SK-N-SH (cell line): ENCODE data around the gene DACH1. TPM values are rescaled to one million over a fixed set of nuclear protein-coding genes. Genes with fewer than 3 reads are reported as not detected.

ENCODE experiments used
- CTCF ChIA-PET: fragments of 300-600, 350-600 bp; formaldehyde crosslinking; extraction: SDS; loops from one replicate; lab custom pipeline; 2021; lab: Yijun Ruan, JAX
- POLR2A ChIA-PET: fragments of 350-600 bp; sonication (Branson Sonifier 250); formaldehyde crosslinking; extraction: SDS; loops from one replicate; lab custom pipeline; 2020; ENCODE audit warnings: antibody characterized with exemption, inconsistent platforms; lab: Yijun Ruan, JAX
- DNase-seq: peaks from one replicate; pipeline ENCODE4 v3.0.0; 2012
- H2AFZ ChIP-seq: fragments of 200-600 bp; sonication (generic); 2 replicates; pipeline ENCODE4 v1.8.1; 2016; ENCODE audit warnings: antibody characterized with exemption, mild to moderate bottlenecking, low read depth
- H3F3A ChIP-seq: fragments of 200-600 bp; sonication (generic); replicated peaks from 2 replicates; pipeline ENCODE3; 2016; ENCODE audit warnings: antibody characterized with exemption, mild to moderate bottlenecking; ENCODE audit not compliant: insufficient read depth
- H3K27ac ChIP-seq, 2 experiments: fragments of 200-500 bp in 1 of 2; fragments of 200-600 bp in 1 of 2; sonication (Bioruptor generic) in 1 of 2; sonication (generic), shearing (Covaris generic) in 1 of 2; 2 replicates each; pipeline versions ENCODE4 v1.5.1 to v1.6.1; 2014 to 2016; ENCODE audit warnings: low read depth in 2 of 2, inconsistent platforms in 1 of 2, low read length in 1 of 2, mild to moderate bottlenecking in 1 of 2, mixed read lengths in 1 of 2
- H3K27me3 ChIP-seq: fragments of 200-600 bp; sonication (generic), shearing (Covaris generic); 2 replicates; pipeline ENCODE4 v1.6.1; 2016; ENCODE audit warnings: mixed run types; ENCODE audit not compliant: insufficient read depth
- H3K36me3 ChIP-seq, 2 experiments: fragments of 200-500 bp in 1 of 2; fragments of 200-600 bp in 1 of 2; sonication (Bioruptor generic) in 1 of 2; sonication (generic) in 1 of 2; replicated peaks in 1 of 2; 2 replicates each; pipeline versions ENCODE3 to v1.5.1; 2014 to 2016; ENCODE audit warnings: low read length in 1 of 2, mild to moderate bottlenecking in 1 of 2; ENCODE audit not compliant: insufficient read depth in 2 of 2, control insufficient read depth in 1 of 2
- H3K4me1 ChIP-seq, 2 experiments: fragments of 200-500 bp in 1 of 2; fragments of 200-600 bp in 1 of 2; sonication (Bioruptor generic) in 1 of 2; sonication (generic), shearing (Covaris generic) in 1 of 2; 2 replicates each; pipeline versions ENCODE4 v1.5.1 to v1.6.1; 2014 to 2016; ENCODE audit warnings: low read depth in 1 of 2, low read length in 1 of 2, mixed run types in 1 of 2; ENCODE audit not compliant: insufficient read depth in 2 of 2, control insufficient read depth in 1 of 2
- H3K4me2 ChIP-seq: fragments of 200-600 bp; sonication (generic), shearing (Covaris generic); 2 replicates; pipeline ENCODE4 v1.6.1; 2017; ENCODE audit warnings: mixed run types
- H3K4me3 ChIP-seq, 2 experiments: fragments of 200-500 bp in 1 of 2; fragments of 200-600 bp in 1 of 2; sonication (Bioruptor generic) in 1 of 2; sonication (generic), shearing (Covaris generic) in 1 of 2; 2 replicates each; pipeline versions ENCODE4 v1.5.1 to v1.8.1; 2014 to 2016; ENCODE audit warnings: low read depth in 2 of 2, inconsistent platforms in 1 of 2, low read length in 1 of 2, mild to moderate bottlenecking in 1 of 2, mixed read lengths in 1 of 2, moderate library complexity in 1 of 2
- H3K79me2 ChIP-seq: fragments of 200-600 bp; sonication (generic); 2 replicates; pipeline ENCODE4 v1.8.1; 2017; ENCODE audit warnings: mild to moderate bottlenecking; ENCODE audit not compliant: insufficient read depth
- H3K9ac ChIP-seq: fragments of 200-600 bp; sonication (generic); 2 replicates; pipeline ENCODE4 v1.6.1; 2017; ENCODE audit warnings: mixed run types
- H3K9me2 ChIP-seq: fragments of 200-600 bp; sonication (generic); 2 replicates; pipeline ENCODE4 v1.6.1; 2017; ENCODE audit warnings: mixed run types
- H3K9me3 ChIP-seq: fragments of 200-600 bp; sonication (generic); 2 replicates; pipeline ENCODE4 v1.6.1; 2017; ENCODE audit warnings: mixed run types, mild to moderate bottlenecking, moderate library complexity
- H4K20me1 ChIP-seq: fragments of 200-600 bp; sonication (generic); 2 replicates; pipeline ENCODE4 v1.6.1; 2017; ENCODE audit warnings: mild to moderate bottlenecking, mixed run types; ENCODE audit not compliant: insufficient read depth
- CHD2 ChIP-seq: fragments of 150-350 bp; IDR thresholded peaks from 2 replicates; pipeline ENCODE4 v1.6.1; 2018; ENCODE audit warnings: low read length; ENCODE audit not compliant: partially characterized antibody
- EZH2phosphoT487 ChIP-seq: fragments of 200-600 bp; sonication (generic); IDR thresholded peaks from 2 replicates; pipeline ENCODE4 v1.6.1; 2017; ENCODE audit warnings: low read depth, mixed run types, mild to moderate bottlenecking, antibody characterized with exemption, moderate library complexity, borderline replicate concordance
- FOSL2 ChIP-seq: IDR thresholded peaks from 2 replicates; pipeline ENCODE4 v1.4.0; 2012; ENCODE audit warnings: low read depth, mild to moderate bottlenecking, moderate library complexity, borderline replicate concordance
- GABPA ChIP-seq: IDR thresholded peaks from 2 replicates; pipeline ENCODE4 v1.4.0; 2012; ENCODE audit warnings: low read depth, mild to moderate bottlenecking
- GATA2 ChIP-seq: sonication (generic); formaldehyde crosslinking; IDR thresholded peaks from 2 replicates; pipeline ENCODE4 v1.5.0; 2020; ENCODE audit warnings: mild to moderate bottlenecking, missing genetic modification reagents
- JUND ChIP-seq: IDR thresholded peaks from 2 replicates; pipeline ENCODE4 v1.4.0; 2012
- MEF2A ChIP-seq: IDR thresholded peaks from 2 replicates; pipeline ENCODE4 v1.4.0; 2012; ENCODE audit warnings: low read depth, borderline replicate concordance
- MXI1 ChIP-seq: IDR thresholded peaks from 2 replicates; pipeline ENCODE4 v1.6.1; 2012; ENCODE audit warnings: mild to moderate bottlenecking, low read depth, low read length, improper control_type of control experiment
- NFIC ChIP-seq: IDR thresholded peaks from 2 replicates; pipeline ENCODE4 v1.4.0; 2012; ENCODE audit warnings: borderline replicate concordance
- POLR2AphosphoS5 ChIP-seq: IDR thresholded peaks from 2 replicates; pipeline ENCODE4 v1.6.1; 2012; ENCODE audit warnings: low read depth, low read length
- RCOR1 ChIP-seq: fragments of 150-350 bp; IDR thresholded peaks from 2 replicates; pipeline ENCODE4 v1.6.1; 2017; ENCODE audit warnings: antibody characterized with exemption, low read length
- RFX5 ChIP-seq: IDR thresholded peaks from 2 replicates; pipeline ENCODE4 v1.6.1; 2012; ENCODE audit warnings: mild to moderate bottlenecking, improper control_type of control experiment, low read length
- SIN3A ChIP-seq: IDR thresholded peaks from 2 replicates; pipeline ENCODE4 v1.6.1; 2012; ENCODE audit warnings: low read depth, mild to moderate bottlenecking, low read length, moderate library complexity, borderline replicate concordance
- SMC3 ChIP-seq: IDR thresholded peaks from 2 replicates; pipeline ENCODE4 v1.6.1; 2012; ENCODE audit warnings: low read depth, low read length, improper control_type of control experiment
- TAF1 ChIP-seq: IDR thresholded peaks from 2 replicates; pipeline ENCODE4 v1.6.1; 2012; ENCODE audit warnings: low read depth, mild to moderate bottlenecking, low read length, moderate library complexity, borderline replicate concordance
- TCF12 ChIP-seq: IDR thresholded peaks from 2 replicates; pipeline ENCODE4 v1.4.0; 2012
- TEAD4 ChIP-seq: IDR thresholded peaks from 2 replicates; pipeline ENCODE4 v1.4.0; 2012; ENCODE audit warnings: mild to moderate bottlenecking, borderline replicate concordance; ENCODE audit not compliant: insufficient read depth
- USF2 ChIP-seq: fragments of 150-350 bp; IDR thresholded peaks from 2 replicates; pipeline ENCODE4 v1.6.1; 2017; ENCODE audit warnings: antibody characterized with exemption, low read length, low read depth, borderline replicate concordance
- YY1 ChIP-seq: IDR thresholded peaks from 2 replicates; pipeline ENCODE4 v1.4.0; 2012; ENCODE audit warnings: low read depth, mild to moderate bottlenecking
- WGBS: methylation state at CpG from one replicate; pipeline ENCODE4 v1.1.6; 2017; ENCODE audit warnings: low lambda C conversion rate; 5-methylcytosine and 5-hydroxymethylcytosine counted together
- polyA plus RNA-seq, 3 experiments: library from polyadenylated mRNA; depleted of rRNA; stranded (reverse); fragments of >200 nt; gene quantifications; 2 replicates each; pipeline ENCODE4 v1.2.3, GENCODE V29; 2012

The DACH1 gene
- polyA plus RNA-seq, 1 of the 3 experiments (the other 2 are of a cell fraction) = 0.21 TPM

GRCh38 chr13:71454509-71454908, 412.5 kb downstream of the DACH1 start:
- Histone ChIP-seq H3K79me2 (no peaks in the 10 kb centered on the region), H4K20me1 (no peaks in the 10 kb centered on the region), H2AFZ (no peak overlapping the region), H3F3A (no peaks in the 10 kb centered on the region), H3K4me1 (peaks cover 0 to 4% of the 10 kb centered on the region in 2 experiments; a peak in 2 of 4 replicates), H3K4me2 (no peak overlapping the region), H3K36me3 (no peaks in the 10 kb centered on the region), H3K9ac (no peak overlapping the region), H3K4me3 (no peak overlapping the region), H3K27ac (no peak overlapping the region)
- WGBS = 71% methylated on average over 1 of the region's 1 CpG
- ChIA-PET POLR2A (no interaction called here), CTCF (no interaction called here)
- DNase-seq = no peak
- TF ChIP-seq SIN3A (no peak), SMC3 (no peak), TEAD4 (no peak), JUND (no peak), RCOR1 (no peak), MEF2A (no peak), POLR2AphosphoS5 (no peak), FOSL2 (no peak)
- TF ChIP-seq, all 33 proteins: peak for 0
- Histone ChIP-seq H3K27me3 (no peaks in the 10 kb centered on the region), H3K9me2 (no peaks in the 10 kb centered on the region), H3K9me3 (no peaks in the 10 kb centered on the region)

- H3K9ac ChIP-seq = no peak overlapping the region
- H3K36me3 ChIP-seq = no peaks in the 10 kb centered on the region
- no peak overlapping the region for H3K4me2 ChIP-seq
- no peaks in the 10 kb centered on the region; a peak in 1 of 4 replicates for H3K4me1 ChIP-seq
- no peak for DNase-seq
- CTCF ChIA-PET = no interaction called here
- no peaks in the 10 kb centered on the region for H3K9me3 ChIP-seq
- no peak overlapping the region for H2AFZ ChIP-seq
- POLR2A ChIA-PET = no interaction called here
- no peak overlapping the region for H3K4me3 ChIP-seq
- no peaks in the 10 kb centered on the region for H3F3A ChIP-seq
- H4K20me1 ChIP-seq = no peaks in the 10 kb centered on the region
- no peaks in the 10 kb centered on the region for H3K27me3 ChIP-seq
- no peaks in the 10 kb centered on the region for H3K79me2 ChIP-seq
- WGBS = 63% methylated on average over 3 of the region's 3 CpGs
- TF ChIP-seq TCF12 = no peak
- no peak for TF ChIP-seq YY1
- no peak for TF ChIP-seq MXI1
- no peak for TF ChIP-seq FOSL2
- TF ChIP-seq CHD2 = no peak
- no peak for TF ChIP-seq GABPA
- TF ChIP-seq EZH2phosphoT487 = no peak
- no peak for TF ChIP-seq NFIC
- TF ChIP-seq MEF2A = no peak
- TF ChIP-seq GATA2 (CRISPR knock-in tag) = no peak
- TF ChIP-seq SIN3A = no peak
- no peak for TF ChIP-seq TAF1
- TF ChIP-seq POLR2AphosphoS5 = no peak
- no peak for TF ChIP-seq RFX5
- no peak for TF ChIP-seq USF2
- no peak for TF ChIP-seq TEAD4
- no peaks in the 10 kb centered on the region for H3K9me2 ChIP-seq
- no peak overlapping the region for H3K27ac ChIP-seq
Observed at GRCh38 chr13:71448080-71448630, 418.8 kb downstream of the DACH1 start.
